Large intestine (tissue), 12 donors: Measurements from ENCODE around the gene HCN2. TPM values are rescaled to one million over a fixed set of nuclear protein-coding genes. Genes with fewer than 3 reads are reported as not detected.

ENCODE experiments used
- DNase-seq, 2 donors: peaks; one replicate each; pipeline versions ENCODE4 v3.0.0 to v3.0.0-alpha.2; 2013
- H3K27ac ChIP-seq: one replicate; pipeline ENCODE4 v1.5.1; 2013; ENCODE audit warnings: low read length
- H3K27me3 ChIP-seq: 2 replicates; pipeline ENCODE4 v1.6.1; 2013; ENCODE audit warnings: low read length; ENCODE audit not compliant: control insufficient read depth, insufficient read depth
- H3K36me3 ChIP-seq: 2 replicates; pipeline ENCODE4 v1.6.1; 2013; ENCODE audit warnings: low read length; ENCODE audit not compliant: control insufficient read depth, insufficient read depth
- H3K4me1 ChIP-seq: one replicate; pipeline ENCODE4 v1.6.1; 2013; ENCODE audit warnings: low read length; ENCODE audit not compliant: control insufficient read depth, insufficient read depth
- H3K4me3 ChIP-seq: one replicate; pipeline ENCODE4 v1.5.1; 2013; ENCODE audit warnings: low read length
- H3K9me3 ChIP-seq: one replicate; pipeline ENCODE4 v1.6.1; 2013; ENCODE audit warnings: mild to moderate bottlenecking, low read depth, low read length, moderate library complexity; ENCODE audit not compliant: control insufficient read depth
- WGBS: methylation state at CpG from one replicate; pipeline ENCODE4 v1.1.5; 2013; ENCODE audit warnings: low lambda C conversion rate; ENCODE audit not compliant: insufficient coverage; 5-methylcytosine and 5-hydroxymethylcytosine counted together
- long read RNA-seq, 11 donors: transcript quantifications; one replicate each; lab custom pipeline, GENCODE V29; 2026
- polyA plus RNA-seq: library from polyadenylated mRNA; unstranded; fragments of 120-200 nt; gene quantifications from one replicate; pipeline ENCODE4 v1.2.1, GENCODE V29; 2013

HCN2 gene
- 0.76 TPM for polyA plus RNA-seq
- long read RNA-seq, donor 1: 0 reads
- long read RNA-seq, donor 2: 0 reads
- long read RNA-seq, donor 3: 0 reads
- long read RNA-seq, donor 4: 0 reads
- long read RNA-seq, donor 5: 0 reads
- long read RNA-seq, donor 6: 0 reads
- long read RNA-seq, donor 7: 0 reads
- long read RNA-seq, donor 8: 0 reads
- long read RNA-seq, donor 9: 0 reads
- long read RNA-seq, donor 10: 0 reads
- long read RNA-seq, donor 11: 0 reads

DNA sequence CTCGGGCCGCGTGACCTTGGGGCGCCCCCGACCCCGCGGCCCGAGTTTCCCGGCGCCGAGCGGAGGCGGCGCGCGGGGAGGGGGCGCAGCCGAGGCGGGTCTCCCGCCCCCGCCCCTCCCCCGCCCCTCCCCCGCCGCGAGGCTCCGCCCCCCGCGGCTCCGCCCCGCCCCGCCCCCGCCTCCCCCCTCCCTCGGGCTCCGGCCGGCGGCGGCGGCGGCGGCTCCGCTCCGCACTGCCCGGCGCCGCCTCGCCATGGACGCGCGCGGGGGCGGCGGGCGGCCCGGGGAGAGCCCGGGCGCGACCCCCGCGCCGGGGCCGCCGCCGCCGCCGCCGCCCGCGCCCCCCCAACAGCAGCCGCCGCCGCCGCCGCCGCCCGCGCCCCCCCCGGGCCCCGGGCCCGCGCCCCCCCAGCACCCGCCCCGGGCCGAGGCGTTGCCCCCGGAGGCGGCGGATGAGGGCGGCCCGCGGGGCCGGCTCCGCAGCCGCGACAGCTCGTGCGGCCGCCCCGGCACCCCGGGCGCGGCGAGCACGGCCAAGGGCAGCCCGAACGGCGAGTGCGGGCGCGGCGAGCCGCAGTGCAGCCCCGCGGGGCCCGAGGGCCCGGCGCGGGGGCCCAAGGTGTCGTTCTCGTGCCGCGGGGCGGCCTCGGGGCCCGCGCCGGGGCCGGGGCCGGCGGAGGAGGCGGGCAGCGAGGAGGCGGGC is at the start of gene HCN2:
Gene HCN2, plus strand, starts transcription at position 189 of the 703 bp plus-strand sequence. Its CDS starts 65 bp downstream, at position 254.
- WGBS: no CpG with 5 or more reads among the region's 132 CpGs

GRCh38 chr19:540867-541637 is 48.6 kb upstream of the HCN2 start:
- DNase-seq: no peak
- H3K4me1 ChIP-seq: no peaks in the 10 kb centered on the region
- H3K4me3 ChIP-seq: no peak overlapping the region
- no peak overlapping the region for H3K27ac ChIP-seq
- H3K36me3 ChIP-seq: peaks cover 58% of the 10 kb centered on the region
- no peaks in the 10 kb centered on the region for H3K9me3 ChIP-seq
- no CpG with 5 or more reads among the region's 51 CpGs for WGBS
- H3K27me3 ChIP-seq: no peaks in the 10 kb centered on the region

More for the DNA sequence above, at the start of gene HCN2:
- DNase-seq: no peak
- H3K27me3 ChIP-seq: peaks cover 69% of the 10 kb centered on the region
- H3K4me3 ChIP-seq: no peak within 1 kb of the TSS
- no peaks in the 10 kb centered on the region for H3K36me3 ChIP-seq
- peaks cover 16% of the 10 kb centered on the region for H3K9me3 ChIP-seq
- no peak within 1 kb of the TSS for H3K27ac ChIP-seq
- peaks cover 4% of the 10 kb centered on the region for H3K4me1 ChIP-seq

- no peaks in the 10 kb centered on the region for H3K9me3 ChIP-seq
- H3K4me1 ChIP-seq: no peaks in the 10 kb centered on the region
- no peak overlapping the region for H3K4me3 ChIP-seq
- no peak for DNase-seq
- H3K27ac ChIP-seq: no peak overlapping the region
- no CpG with 5 or more reads among the region's 26 CpGs for WGBS
- H3K36me3 ChIP-seq: peaks cover 52% of the 10 kb centered on the region
- H3K27me3 ChIP-seq: no peaks in the 10 kb centered on the region
Measured at GRCh38 chr19:541699-542098, 48.0 kb upstream of the HCN2 start.

- H3K4me1 ChIP-seq: no peaks in the 10 kb centered on the region
- no peak for DNase-seq
- WGBS: no CpG with 5 or more reads among the region's 34 CpGs
- no peaks in the 10 kb centered on the region for H3K27me3 ChIP-seq
- H3K27ac ChIP-seq: no peak overlapping the region
- no peak overlapping the region for H3K4me3 ChIP-seq
- no peaks in the 10 kb centered on the region for H3K9me3 ChIP-seq
- H3K36me3 ChIP-seq: peaks cover 47% of the 10 kb centered on the region
Measured at GRCh38 chr19:542173-542866, 47.4 kb upstream of the HCN2 start.

- no CpG with 5 or more reads among the region's 31 CpGs for WGBS
- Histone ChIP-seq H3K4me1 (no peaks in the 10 kb centered on the region), H3K27ac (no peak within 1 kb of the TSS), H3K9me3 (peaks cover 4% of the 10 kb centered on the region), H3K4me3 (no peak within 1 kb of the TSS), H3K27me3 (no peaks in the 10 kb centered on the region), H3K36me3 (peaks cover 31% of the 10 kb centered on the region)
- DNase-seq: no peak
Measured at GRCh38 chr19:543910-544608, 45.6 kb upstream of the HCN2 start, which contains the start of gene GZMM. Gene GZMM (plus strand): TSS chr19:544053. CDS start chr19:544072, 19 bp downstream.

DNA sequence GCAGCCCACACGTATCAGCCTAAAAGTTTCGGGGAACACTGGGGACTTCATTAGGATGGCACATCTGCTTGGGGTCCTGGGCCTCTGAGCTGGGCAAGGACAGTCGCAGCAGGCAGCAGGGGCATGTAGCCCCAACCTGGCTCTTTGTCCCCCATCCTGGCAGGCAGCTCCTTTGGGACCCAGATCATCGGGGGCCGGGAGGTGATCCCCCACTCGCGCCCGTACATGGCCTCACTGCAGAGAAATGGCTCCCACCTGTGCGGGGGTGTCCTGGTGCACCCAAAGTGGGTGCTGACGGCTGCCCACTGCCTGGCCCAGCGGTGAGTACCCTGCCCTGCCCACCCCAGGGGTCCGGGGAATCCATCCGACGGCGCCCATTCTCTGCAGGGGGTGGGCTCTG is 42.6 kb upstream of the HCN2 start:
- no CpG with 5 or more reads among the region's 15 CpGs for WGBS

GRCh38 chr19:547836-548720 is 41.6 kb upstream of the HCN2 start:
- H3K27me3 ChIP-seq: peaks cover 3% of the 10 kb centered on the region
- no peaks in the 10 kb centered on the region for H3K4me1 ChIP-seq
- no peak for DNase-seq
- peaks cover 17% of the 10 kb centered on the region for H3K9me3 ChIP-seq
- peaks cover 2% of the 10 kb centered on the region for H3K36me3 ChIP-seq
- no peak overlapping the region for H3K27ac ChIP-seq
- no peak overlapping the region for H3K4me3 ChIP-seq
- no CpG with 5 or more reads among the region's 26 CpGs for WGBS

More for the DNA sequence above, 42.6 kb upstream of the HCN2 start:
- Histone ChIP-seq H3K27ac (no peak overlapping the region), H3K27me3 (peaks cover 3% of the 10 kb centered on the region), H3K36me3 (peaks cover 8% of the 10 kb centered on the region), H3K9me3 (peaks cover 13% of the 10 kb centered on the region), H3K4me1 (no peaks in the 10 kb centered on the region), H3K4me3 (no peak overlapping the region)
- DNase-seq: no peak

- no CpG with 5 or more reads among the region's 52 CpGs for WGBS
- H3K4me3 ChIP-seq: no peak overlapping the region
- no peaks in the 10 kb centered on the region for H3K36me3 ChIP-seq
- peaks cover 3% of the 10 kb centered on the region for H3K27me3 ChIP-seq
- no peak for DNase-seq
- H3K9me3 ChIP-seq: peaks cover 17% of the 10 kb centered on the region
- no peak overlapping the region for H3K27ac ChIP-seq
- no peaks in the 10 kb centered on the region for H3K4me1 ChIP-seq
Measured at GRCh38 chr19:548886-549830, 40.5 kb upstream of the HCN2 start.
